Inferior parietal cortex (tissue), 1 donor: Measurements from ENCODE around the gene GBF1.

Experiments
- DNase-seq: peaks from one replicate; pipeline ENCODE4 v3.0.0-alpha.2; 2016; ENCODE audit errors: extremely low spot score

Gene GBF1

DNA sequence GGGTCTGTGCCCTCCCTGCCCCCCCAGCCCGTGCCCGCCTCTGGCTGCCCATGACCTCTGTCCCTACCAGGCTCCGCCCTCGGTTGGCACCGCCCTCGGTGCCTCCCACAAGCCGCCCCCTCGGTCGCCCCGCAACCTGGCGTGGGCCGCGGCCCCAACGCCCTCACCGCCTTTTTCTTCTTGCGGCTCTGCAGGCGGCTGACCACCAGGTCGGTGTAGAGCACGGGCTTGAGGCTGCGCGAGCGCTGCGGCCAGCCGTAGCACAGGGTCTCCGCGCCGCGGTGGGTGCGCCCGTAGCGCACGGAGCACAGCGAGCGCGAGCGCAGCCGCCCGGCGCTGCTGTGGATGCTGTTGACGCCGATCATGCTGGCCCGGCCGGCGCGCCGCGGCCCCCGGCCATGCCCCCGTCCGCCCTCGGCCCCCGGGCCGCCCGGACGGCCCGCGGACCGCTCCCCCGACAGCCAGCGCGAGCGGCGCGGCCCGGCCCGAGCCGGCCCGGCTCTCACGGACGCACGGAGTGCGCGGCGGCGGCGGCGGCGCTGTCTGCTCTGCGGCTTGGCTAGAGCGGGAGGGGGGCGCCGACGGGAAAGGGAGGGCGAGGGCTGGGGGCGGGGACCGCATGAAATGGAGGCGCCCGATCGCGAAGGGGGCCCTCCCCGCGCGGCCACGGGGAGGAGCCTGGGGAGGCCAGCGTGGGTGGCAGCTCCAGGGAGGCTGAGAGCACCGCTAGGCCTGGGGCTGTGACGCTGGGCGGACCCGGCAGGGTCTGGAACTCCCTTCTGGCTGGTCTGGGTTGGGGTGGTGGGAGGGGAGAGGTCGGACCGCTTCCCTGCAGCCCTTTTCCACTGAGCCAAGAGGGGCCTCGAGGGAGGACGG is 163.6 kb downstream of the GBF1 start:
- peak; percentile 21 for DNase-seq

DNA sequence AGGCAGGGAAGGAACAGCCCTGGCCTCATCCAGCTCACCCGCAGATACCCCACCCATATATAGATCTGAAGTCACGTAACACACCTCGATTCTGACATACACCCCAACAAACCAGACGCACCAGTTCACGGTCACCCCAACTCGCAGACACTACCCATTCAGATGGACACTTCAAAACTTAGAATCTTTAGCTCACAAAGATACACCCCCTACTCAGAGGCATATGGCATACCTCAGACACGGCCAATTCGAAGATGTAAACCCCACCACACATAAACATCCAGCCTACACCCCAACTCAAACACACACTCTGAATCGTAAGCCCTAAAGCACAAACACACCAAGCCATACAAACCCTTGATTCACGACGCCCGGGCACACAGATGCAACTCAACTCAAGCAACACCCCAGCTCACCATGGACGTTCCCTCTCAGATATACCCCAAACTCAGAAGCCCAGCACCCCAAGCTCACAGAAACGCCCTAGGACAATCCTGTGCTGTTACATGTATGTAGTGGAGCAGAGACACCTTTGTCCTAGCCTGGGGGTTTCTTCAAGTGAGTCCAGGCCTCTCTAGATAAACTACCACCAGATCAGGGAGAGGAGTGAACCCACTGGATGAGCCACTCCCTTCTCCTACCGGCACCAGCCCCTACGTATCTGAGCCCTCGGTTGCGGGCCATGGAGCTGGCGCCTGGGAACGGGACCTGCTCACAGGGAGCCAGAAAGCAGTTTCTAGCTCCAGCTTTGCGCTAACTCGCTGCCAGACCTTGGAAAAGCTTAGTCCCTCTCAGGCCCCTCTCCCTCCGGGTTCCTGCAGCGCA is 164.5 kb downstream of the GBF1 start:
- DNase-seq, result peak; percentile 12

GRCh38 chr10:102410429-102411073 is 165.2 kb downstream of the GBF1 start:
- DNase-seq, result peak; percentile 40

DNA sequence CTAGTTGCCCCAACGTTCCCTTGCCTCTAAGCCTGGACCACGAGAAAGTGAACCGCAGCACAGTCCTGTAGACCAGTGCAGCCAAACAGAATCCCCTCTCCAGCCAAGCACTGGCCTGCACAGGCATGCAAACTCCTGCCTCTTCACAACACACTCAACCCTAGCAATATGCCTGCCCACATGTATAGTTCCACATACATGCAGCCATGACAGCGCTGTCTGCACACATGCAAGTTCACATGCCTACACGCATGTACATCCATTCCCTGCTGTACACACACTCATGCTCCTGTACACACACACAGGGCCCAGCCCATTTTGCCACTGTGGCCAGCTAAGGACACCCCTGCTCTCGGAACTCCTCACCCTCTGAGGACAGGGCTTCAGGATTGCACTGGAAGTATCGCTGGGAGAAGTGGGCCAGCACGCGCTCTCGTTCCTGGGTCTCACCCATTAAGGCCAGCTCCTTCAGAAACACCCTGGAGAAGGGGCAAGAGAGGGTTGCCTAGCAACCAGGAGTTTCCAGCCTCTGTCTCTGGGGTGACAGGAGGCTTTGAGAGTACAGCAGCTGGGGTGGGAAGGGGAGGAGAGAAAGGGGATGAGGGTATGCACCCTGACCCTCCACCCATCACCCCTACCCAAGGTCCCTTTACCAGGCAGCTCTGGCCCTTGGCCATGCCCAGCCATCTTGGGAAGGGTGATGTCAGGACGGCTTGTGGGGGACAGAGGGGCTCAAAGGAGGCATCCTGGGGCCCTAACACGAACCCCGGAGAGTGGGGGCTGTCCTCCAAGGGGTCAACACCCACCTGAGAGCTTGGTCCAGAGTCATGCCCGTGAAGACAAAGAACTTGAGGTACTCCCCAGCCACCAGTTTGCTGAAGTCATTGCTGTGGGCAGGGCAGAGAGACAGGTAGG is 166.3 kb downstream of the GBF1 start:
- no peak for DNase-seq

- DNase-seq, result no peak
Observed at GRCh38 chr10:102412293-102412692, 167.0 kb downstream of the GBF1 start.

GRCh38 chr10:102413053-102413705 is 167.8 kb downstream of the GBF1 start:
- no peak for DNase-seq

DNA sequence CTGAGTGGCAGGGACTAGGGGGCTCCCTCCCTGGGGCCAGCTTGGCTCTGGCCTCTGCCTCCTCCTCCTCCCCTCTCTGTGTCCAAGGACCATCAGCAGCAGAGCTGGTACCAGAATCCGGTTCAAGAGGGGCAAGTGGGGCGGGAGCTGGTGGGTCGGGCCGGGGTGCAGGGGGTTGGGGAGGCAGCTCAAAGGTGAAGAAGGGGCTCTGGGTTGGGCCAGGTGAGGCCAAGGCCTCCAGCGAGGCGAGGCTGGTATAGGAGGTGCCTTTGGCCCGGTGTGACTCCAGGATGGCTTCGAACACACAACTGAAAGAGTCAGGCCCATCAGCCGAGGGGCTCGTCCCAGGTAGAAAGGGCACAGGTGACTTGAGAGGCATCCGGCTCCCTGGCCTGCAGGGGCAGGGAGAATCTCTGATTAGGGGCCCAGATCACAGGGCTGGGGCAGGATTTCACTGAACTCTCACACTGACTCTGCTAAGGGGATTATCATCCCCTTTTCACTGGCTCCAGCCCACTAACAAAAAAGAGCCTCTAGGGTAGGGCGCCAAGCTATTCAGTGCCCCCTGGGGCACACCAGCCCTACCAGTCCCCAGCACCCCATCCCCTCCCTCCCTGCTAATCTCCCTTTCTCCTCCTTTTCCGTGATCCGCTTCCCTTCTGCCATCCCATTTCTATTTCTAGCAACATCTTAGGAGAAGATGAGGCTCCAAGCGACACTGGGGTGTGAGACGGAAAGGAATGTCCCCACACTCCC is 168.7 kb downstream of the GBF1 start:
- DNase-seq, result no peak

GRCh38 chr10:102414749-102415148 is 169.4 kb downstream of the GBF1 start:
- DNase-seq, result no peak

DNA sequence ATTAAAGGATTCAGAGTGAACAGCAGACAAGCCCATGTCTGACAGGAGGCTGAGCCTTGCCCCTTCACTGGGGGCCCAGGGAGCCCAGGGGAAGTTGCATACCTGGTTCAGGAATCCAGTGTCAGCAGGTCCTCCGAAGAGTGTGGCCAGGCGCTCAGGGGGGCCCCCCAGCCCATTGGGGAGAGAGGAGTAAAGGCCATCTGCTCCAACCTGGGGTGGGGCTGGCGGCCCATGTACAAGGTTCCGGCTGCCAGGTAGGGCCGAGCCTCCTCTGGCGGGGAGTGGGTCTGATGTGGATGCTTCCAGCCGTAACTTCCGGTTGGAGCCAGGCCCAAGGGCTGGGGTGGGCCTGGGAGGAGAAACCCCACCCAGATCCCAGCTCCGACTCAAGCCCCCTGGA is 171.0 kb downstream of the GBF1 start:
- no peak for DNase-seq

- no peak for DNase-seq
Observed at GRCh38 chr10:102416695-102417094, 171.4 kb downstream of the GBF1 start.

DNA sequence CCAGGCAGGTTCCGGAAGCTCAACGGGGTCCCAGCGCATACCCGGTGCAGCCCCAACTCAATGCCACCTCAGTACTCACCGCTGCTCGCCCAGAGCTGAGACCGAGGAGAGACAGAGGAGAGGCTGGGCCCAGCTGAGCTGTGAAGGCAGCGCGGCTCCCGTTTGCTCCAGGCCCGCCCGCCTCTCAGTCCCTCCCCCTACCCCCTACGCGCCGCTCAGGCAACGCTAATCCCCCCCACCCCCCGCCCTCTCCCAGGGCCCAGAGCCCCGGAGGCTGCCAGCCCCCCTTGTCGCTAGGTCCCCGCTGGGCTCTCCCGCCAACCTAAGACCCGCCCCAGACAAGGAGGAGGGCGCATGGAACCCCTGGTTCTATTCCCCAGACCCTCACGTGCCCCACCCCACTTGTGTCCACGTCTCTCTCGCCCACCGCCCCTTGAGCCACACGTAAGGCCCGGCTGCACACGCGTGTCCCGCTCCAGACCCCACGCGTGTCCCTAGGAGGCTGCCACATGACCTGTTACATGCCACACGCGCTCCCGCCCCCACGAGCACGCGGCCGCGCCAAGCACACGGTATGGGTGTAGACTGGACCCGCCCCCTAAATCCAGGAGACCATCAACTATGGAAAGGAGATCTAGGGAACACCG is 173.4 kb downstream of the GBF1 start, which contains the start of gene PSD:
PSD (minus strand) TSS at position 164 of the 647 bp plus-strand sequence. CDS start 1,747 bp downstream, outside the sequence.
- peak; percentile 9 for DNase-seq

- peak; percentile 79 for DNase-seq
Observed at GRCh38 chr10:102419269-102420180, 174.2 kb downstream of the GBF1 start.

GRCh38 chr10:102420181-102420713 is 174.9 kb downstream of the GBF1 start:
- DNase-seq, result no peak

- DNase-seq, result peak; percentile 97
Observed at GRCh38 chr10:102420714-102421506, 175.6 kb downstream of the GBF1 start, which contains the start of gene FBXL15. Gene FBXL15 (plus strand): TSS chr10:102420836. CDS start chr10:102421130, 294 bp downstream.

GRCh38 chr10:102421507-102421756 is 176.1 kb downstream of the GBF1 start:
- DNase-seq, result no peak

DNA sequence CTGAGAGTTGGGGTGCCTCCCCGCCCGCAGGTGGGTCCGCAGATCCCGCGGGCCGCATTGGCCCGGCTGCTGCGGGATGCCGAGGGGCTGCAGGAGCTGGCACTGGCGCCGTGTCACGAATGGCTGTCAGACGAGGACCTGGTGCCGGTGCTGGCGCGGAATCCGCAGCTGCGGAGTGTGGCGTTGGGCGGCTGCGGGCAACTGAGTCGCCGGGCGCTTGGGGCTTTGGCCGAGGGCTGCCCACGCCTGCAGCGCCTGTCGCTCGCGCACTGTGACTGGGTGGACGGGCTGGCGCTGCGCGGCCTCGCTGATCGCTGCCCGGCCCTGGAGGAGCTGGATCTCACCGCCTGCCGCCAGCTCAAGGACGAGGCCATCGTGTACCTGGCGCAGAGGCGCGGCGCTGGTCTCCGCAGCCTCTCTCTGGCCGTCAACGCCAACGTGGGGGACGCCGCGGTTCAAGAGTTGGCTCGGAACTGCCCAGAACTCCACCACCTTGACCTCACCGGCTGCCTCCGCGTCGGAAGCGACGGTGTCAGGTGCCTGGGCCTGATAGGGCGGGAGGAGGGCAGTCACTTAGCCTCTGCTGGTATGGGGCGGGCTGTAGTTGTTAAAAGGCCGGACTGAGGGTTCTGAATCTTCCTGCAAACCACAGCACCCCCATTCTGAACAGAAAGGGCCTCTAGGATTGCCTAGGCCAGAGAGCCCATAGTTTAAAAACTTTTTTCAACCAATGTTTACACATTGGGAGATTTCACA is 176.6 kb downstream of the GBF1 start:
- DNase-seq, result no peak
